Measurements from ENCODE around the gene PARD3.

GRCh38 chr10:34088208-34088794, 726.8 kb downstream of the PARD3 start:
- no peak for TF ChIP-seq CTCF (IDR thresholded peaks at IDR 0.05)
- TF ChIP-seq POLR2A (IDR thresholded peaks at IDR 0.05), result no peak
